Measurements from ENCODE around the gene ZNF579. TPM values are rescaled to one million over a fixed set of nuclear protein-coding genes. Genes with fewer than 3 reads are reported as not detected.
A peak's percentile ranks its signal among the peaks of the same experiment; 100 is the strongest.

Gene ZNF579
- total RNA-seq, 2 experiments from 2014 or later, result 7.2 TPM

GRCh38 chr19:55581823-55582223 is 1.2 kb upstream of the ZNF579 start:
- POLR2A ChIA-PET, result interaction anchor here (1.3 to 1.7 kb wide), 2 partner anchors 18 to 95 kb away, joined by 5 to 6 read pairs; partner anchors contain the start of gene ZNF524
- peaks cover 29% of the 10 kb centered on the region for H3K4me1 Mint-ChIP-seq (ENCODE audit: low read depth)
- no peaks in the 10 kb centered on the region for H3K27me3 Mint-ChIP-seq
- ATAC-seq, result no peak
- no peak for TF ChIP-seq CTCF (IDR thresholded peaks at IDR 0.05)
- DNase-seq, result no peak
- H3K9me3 Mint-ChIP-seq, result peaks cover 2% of the 10 kb centered on the region
- intact Hi-C loops (cut with micrococcal nuclease), result no loop called here
- peak overlapping the region; percentile 87 for H3K4me3 Mint-ChIP-seq
- peaks cover 15% of the 10 kb centered on the region for H3K36me3 Mint-ChIP-seq (ENCODE audit: low read depth)
- CTCF ChIA-PET, result interaction anchor here (1.1 to 2.1 kb wide), 5 partner anchors 24 to 77 kb away, joined by 3 to 8 read pairs (median 4); partner anchors contain the start of gene ZNF865
- no peak overlapping the region for H3K27ac Mint-ChIP-seq

- Mint-ChIP-seq H3K27ac (peak overlapping the region; percentile 61), H3K27me3 (no peaks in the 10 kb centered on the region), H3K36me3 (ENCODE audit: low read depth) (peaks cover 18% of the 10 kb centered on the region), H3K4me1 (ENCODE audit: low read depth) (peaks cover 29% of the 10 kb centered on the region), H3K9me3 (peaks cover 3% of the 10 kb centered on the region), H3K4me3 (peak overlapping the region; percentile 87)
- peak; percentile 9 for ATAC-seq
- peak; percentile 50 for DNase-seq
- POLR2A ChIA-PET, result interaction anchor here (0.9 to 1.7 kb wide), 8 partner anchors 19 to 95 kb away, joined by 3 to 6 read pairs (median 3); partner anchors contain the start of gene ZNF524
- TF ChIP-seq CTCF (IDR thresholded peaks at IDR 0.05), result no peak
- intact Hi-C loops (cut with micrococcal nuclease), result no loop called here
- CTCF ChIA-PET, result interaction anchor here (1.1 to 2.1 kb wide), 5 partner anchors 25 to 77 kb away, joined by 3 to 8 read pairs (median 4); partner anchors contain the start of gene ZNF865
Measured at GRCh38 chr19:55581145-55581822, 636 bp upstream of the ZNF579 start.

- ChIA-PET CTCF (interaction anchor here (2.0 to 2.1 kb wide), 2 partner anchors 53 to 75 kb away, joined by 8 read pairs; no protein-coding TSS in a partner anchor), POLR2A (interaction anchor here (1.0 to 1.7 kb wide), 6 partner anchors 26 to 94 kb away, joined by 3 to 6 read pairs (median 3); no protein-coding TSS in a partner anchor)
- peak overlapping the region; percentile 89 for H3K27ac Mint-ChIP-seq
- H3K36me3 Mint-ChIP-seq (ENCODE audit: low read depth), result peaks cover 18% of the 10 kb centered on the region
- peaks cover 3% of the 10 kb centered on the region for H3K9me3 Mint-ChIP-seq
- TF ChIP-seq CTCF (IDR thresholded peaks at IDR 0.05), result no peak
- ATAC-seq (peak; percentile 40), DNase-seq (peak; percentile 28)
- no peaks in the 10 kb centered on the region for H3K27me3 Mint-ChIP-seq
- intact Hi-C loops (cut with micrococcal nuclease), result no loop called here
- H3K4me3 Mint-ChIP-seq, result peak overlapping the region; percentile 87
- H3K4me1 Mint-ChIP-seq (ENCODE audit: low read depth), result peaks cover 19% of the 10 kb centered on the region
Measured at GRCh38 chr19:55579766-55580621, 654 bp downstream of the ZNF579 start.

GRCh38 chr19:55578761-55579747 is 1.6 kb downstream of the ZNF579 start:
- peaks cover 19% of the 10 kb centered on the region for H3K4me1 Mint-ChIP-seq (ENCODE audit: low read depth)
- intact Hi-C loops (cut with micrococcal nuclease), result no loop called here
- H3K36me3 Mint-ChIP-seq (ENCODE audit: low read depth), result peaks cover 18% of the 10 kb centered on the region
- peaks cover 3% of the 10 kb centered on the region for H3K9me3 Mint-ChIP-seq
- no peaks in the 10 kb centered on the region for H3K27me3 Mint-ChIP-seq
- no peak for DNase-seq
- CTCF ChIA-PET, result no interaction called here
- POLR2A ChIA-PET, result no interaction called here
- H3K27ac Mint-ChIP-seq, result peak overlapping the region; percentile 89
- ATAC-seq, result no peak
- H3K4me3 Mint-ChIP-seq, result peak overlapping the region; percentile 87
- TF ChIP-seq CTCF (IDR thresholded peaks at IDR 0.05), result no peak

All from activated CD8-positive, alpha-beta T cell treated with anti-CD3 and anti-CD28 coated beads for 36 hours (primary cell).